MCF 10A (cell line): ENCODE measurements around the gene UMODL1. TPM values are rescaled to one million over a fixed set of nuclear protein-coding genes. Genes with fewer than 3 reads are reported as not detected.

Experiments
- BruUV-seq: library from RNA; stranded (reverse); fragments of 400-500 nt; replicated peaks from 2 replicates; lab custom pipeline; 2021; lab: Mats Ljungman, UMichigan
- CTCF ChIA-PET: fragments of 300-600 bp; sonication (Branson Sonifier 250); formaldehyde crosslinking; extraction: SDS; loops from one replicate; lab custom pipeline; 2021; ENCODE audit warnings: antibody characterized with exemption, inconsistent platforms; lab: Yijun Ruan, JAX
- POLR2A ChIA-PET: fragments of 300-600, 350-650 bp; sonication (Branson Sonifier 250); formaldehyde crosslinking; extraction: SDS; loops from one replicate; lab custom pipeline; 2020; ENCODE audit warnings: antibody characterized with exemption, inconsistent platforms; lab: Yijun Ruan, JAX
- DNase-seq: peaks from one replicate; pipeline ENCODE4 v3.0.0-alpha.2; 2018; ENCODE audit not compliant: unreplicated experiment
- H3K27ac Mint-ChIP-seq: one replicate; pipeline ENCODE4 v1.8.0; 2022; ENCODE audit warnings: mild to moderate bottlenecking, low read depth, mixed read lengths; ENCODE audit not compliant: unreplicated experiment
- H3K27me3 Mint-ChIP-seq: one replicate; pipeline ENCODE4 v1.8.0; 2022; ENCODE audit warnings: mixed read lengths; ENCODE audit not compliant: insufficient read depth, unreplicated experiment
- H3K36me3 Mint-ChIP-seq: one replicate; pipeline ENCODE4 v1.8.0; 2022; ENCODE audit warnings: mild to moderate bottlenecking, moderate library complexity, mixed read lengths; ENCODE audit not compliant: insufficient read depth, unreplicated experiment
- H3K4me1 Mint-ChIP-seq: one replicate; pipeline ENCODE4 v1.8.0; 2022; ENCODE audit warnings: mixed read lengths; ENCODE audit not compliant: insufficient read depth, unreplicated experiment
- H3K4me3 Mint-ChIP-seq: one replicate; pipeline ENCODE4 v1.8.0; 2022; ENCODE audit warnings: mild to moderate bottlenecking, moderate library complexity, mixed read lengths; ENCODE audit not compliant: unreplicated experiment
- H3K9me3 Mint-ChIP-seq: one replicate; pipeline ENCODE4 v1.8.0; 2022; ENCODE audit warnings: mixed read lengths; ENCODE audit not compliant: unreplicated experiment
- intact Hi-C: fragments of 100-400 bp; cut with micrococcal nuclease; formaldehyde crosslinking; loops from 2 replicates; pipeline ENCODE4 v1.14.1; 2022
- total RNA-seq: library from RNA; stranded (reverse); gene quantifications from 2 replicates; pipeline ENCODE4 v1.2.3, GENCODE V29; 2022
- TF ChIP-seq, protein P1 (sequence below): fragments of 200-600 bp; IDR thresholded peaks from one replicate; pipeline ENCODE4 v1.8.0; 2022; ENCODE audit warnings: antibody characterized with exemption, mild to moderate bottlenecking; ENCODE audit not compliant: unreplicated experiment

UMODL1 gene
- total RNA-seq, 1 experiment from 2014 or later: not detected

GRCh38 chr21:42031816-42032215 is 39.3 kb upstream of the UMODL1 start:
- TF ChIP-seq, protein P1, sequence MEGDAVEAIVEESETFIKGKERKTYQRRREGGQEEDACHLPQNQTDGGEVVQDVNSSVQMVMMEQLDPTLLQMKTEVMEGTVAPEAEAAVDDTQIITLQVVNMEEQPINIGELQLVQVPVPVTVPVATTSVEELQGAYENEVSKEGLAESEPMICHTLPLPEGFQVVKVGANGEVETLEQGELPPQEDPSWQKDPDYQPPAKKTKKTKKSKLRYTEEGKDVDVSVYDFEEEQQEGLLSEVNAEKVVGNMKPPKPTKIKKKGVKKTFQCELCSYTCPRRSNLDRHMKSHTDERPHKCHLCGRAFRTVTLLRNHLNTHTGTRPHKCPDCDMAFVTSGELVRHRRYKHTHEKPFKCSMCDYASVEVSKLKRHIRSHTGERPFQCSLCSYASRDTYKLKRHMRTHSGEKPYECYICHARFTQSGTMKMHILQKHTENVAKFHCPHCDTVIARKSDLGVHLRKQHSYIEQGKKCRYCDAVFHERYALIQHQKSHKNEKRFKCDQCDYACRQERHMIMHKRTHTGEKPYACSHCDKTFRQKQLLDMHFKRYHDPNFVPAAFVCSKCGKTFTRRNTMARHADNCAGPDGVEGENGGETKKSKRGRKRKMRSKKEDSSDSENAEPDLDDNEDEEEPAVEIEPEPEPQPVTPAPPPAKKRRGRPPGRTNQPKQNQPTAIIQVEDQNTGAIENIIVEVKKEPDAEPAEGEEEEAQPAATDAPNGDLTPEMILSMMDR: no peak
- H3K4me3 Mint-ChIP-seq: no peak overlapping the region
- CTCF ChIA-PET: interaction anchor here (0.6 to 0.7 kb wide), 2 partner anchors 47 to 82 kb away, joined by 3 to 7 read pairs; no protein-coding TSS in a partner anchor
- DNase-seq: peak; percentile 37
- H3K27me3 Mint-ChIP-seq: peaks cover 8% of the 10 kb centered on the region
- no peaks in the 10 kb centered on the region for H3K36me3 Mint-ChIP-seq
- BruUV-seq: no TSS peak
- intact Hi-C loops: no loop called here
- no peaks in the 10 kb centered on the region for H3K9me3 Mint-ChIP-seq
- POLR2A ChIA-PET: interaction anchor here (0.8 kb wide), 1 partner anchor 81 kb away, joined by 3 read pairs; no protein-coding TSS in a partner anchor
- no peak overlapping the region for H3K27ac Mint-ChIP-seq
- no peaks in the 10 kb centered on the region for H3K4me1 Mint-ChIP-seq

- no TSS peak for BruUV-seq
- intact Hi-C loops: no loop called here
Measured at GRCh38 chr21:42032266-42032665, 38.9 kb upstream of the UMODL1 start.

DNA sequence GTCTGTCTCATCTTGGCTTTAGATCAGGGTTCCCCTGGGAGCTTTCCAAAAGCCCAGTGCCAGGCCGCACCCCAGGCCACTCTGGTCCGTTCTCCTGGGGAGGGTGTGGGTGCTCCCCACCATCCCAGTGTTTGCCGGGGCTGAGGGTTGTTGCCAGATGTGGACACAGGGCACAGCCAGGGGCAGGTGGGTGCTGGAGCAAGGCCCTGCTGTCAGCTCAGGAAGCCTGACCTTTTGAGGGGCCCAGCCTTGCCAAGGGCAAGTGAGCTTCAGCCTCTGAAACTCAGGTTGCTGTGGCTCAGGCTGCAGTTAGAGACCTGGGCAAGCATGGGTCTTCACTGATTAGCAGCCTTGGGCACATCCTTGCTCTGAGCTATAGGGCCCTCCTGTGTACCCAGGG is 38.1 kb upstream of the UMODL1 start:
- POLR2A ChIA-PET: interaction anchor here (0.6 kb wide), 1 partner anchor 112 kb away, joined by 3 read pairs; no protein-coding TSS in a partner anchor
- CTCF ChIA-PET: interaction anchor here (0.6 kb wide), 1 partner anchor 83 kb away, joined by 3 read pairs; no protein-coding TSS in a partner anchor
- no TSS peak for BruUV-seq
- H3K36me3 Mint-ChIP-seq: no peaks in the 10 kb centered on the region
- intact Hi-C loops: no loop called here
- H3K4me3 Mint-ChIP-seq: no peak overlapping the region
- no peak overlapping the region for H3K27ac Mint-ChIP-seq
- DNase-seq: no peak
- TF ChIP-seq, protein P1: no peak
- H3K9me3 Mint-ChIP-seq: no peaks in the 10 kb centered on the region
- H3K4me1 Mint-ChIP-seq: no peaks in the 10 kb centered on the region
- H3K27me3 Mint-ChIP-seq: peaks cover under 1% of the 10 kb centered on the region

More at GRCh38 chr21:42032266-42032665, 38.9 kb upstream of the UMODL1 start:
- TF ChIP-seq, protein P1: no peak
- H3K27me3 Mint-ChIP-seq: peaks cover 8% of the 10 kb centered on the region
- H3K27ac Mint-ChIP-seq: no peak overlapping the region
- H3K4me1 Mint-ChIP-seq: no peaks in the 10 kb centered on the region
- no peak overlapping the region for H3K4me3 Mint-ChIP-seq
- no peak for DNase-seq
- no peaks in the 10 kb centered on the region for H3K36me3 Mint-ChIP-seq
- ChIA-PET CTCF (interaction anchor here (0.6 kb wide), 2 partner anchors 48 to 84 kb away, joined by 3 to 7 read pairs; no protein-coding TSS in a partner anchor), POLR2A (no interaction called here)
- no peaks in the 10 kb centered on the region for H3K9me3 Mint-ChIP-seq

DNA sequence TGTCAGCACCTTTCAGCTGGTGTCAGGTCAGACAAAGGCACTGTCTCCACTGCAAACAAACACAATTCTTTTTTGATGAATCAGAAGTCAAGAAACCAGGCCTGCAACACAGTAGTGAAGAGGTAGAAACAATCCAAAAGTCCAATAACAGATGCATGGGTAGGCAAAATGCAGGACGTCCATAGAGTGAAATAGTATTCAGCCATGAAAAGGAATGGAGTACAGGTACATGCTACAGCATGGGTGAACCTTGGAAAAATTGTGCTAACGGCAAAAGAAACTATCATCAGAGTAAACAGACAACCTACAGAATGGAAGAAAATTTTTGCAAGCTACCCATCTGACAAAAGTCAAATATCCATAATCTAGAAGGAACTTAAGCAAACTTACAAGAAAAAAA is 34.8 kb upstream of the UMODL1 start:
- no peak overlapping the region for H3K4me3 Mint-ChIP-seq
- no peaks in the 10 kb centered on the region for H3K9me3 Mint-ChIP-seq
- H3K4me1 Mint-ChIP-seq: peaks cover 21% of the 10 kb centered on the region
- TF ChIP-seq, protein P1: no peak
- ChIA-PET CTCF (interaction anchor here (0.6 kb wide), 1 partner anchor 50 kb away, joined by 3 read pairs; no protein-coding TSS in a partner anchor), POLR2A (interaction anchor here (1.0 kb wide), 1 partner anchor 50 kb away, joined by 4 read pairs; no protein-coding TSS in a partner anchor)
- intact Hi-C loops: no loop called here
- BruUV-seq: no TSS peak
- no peak overlapping the region for H3K27ac Mint-ChIP-seq
- DNase-seq: no peak
- H3K36me3 Mint-ChIP-seq: no peaks in the 10 kb centered on the region
- no peaks in the 10 kb centered on the region for H3K27me3 Mint-ChIP-seq
